Sigmoid colon (tissue), 4 donors: Measurements from ENCODE around the gene EMILIN1.

ENCODE experiments used
- CTCF ChIP-seq, 4 experiments: fragments of 450-650 bp in 3 of 4; fragments of 200-600 bp in 1 of 4; IDR thresholded peaks; one replicate each; pipeline ENCODE4 v1.5.1; 2016 to 2019; ENCODE audit warnings: antibody characterized with exemption in 4 of 4, mild to moderate bottlenecking in 3 of 4, moderate library complexity in 2 of 4
- EP300 ChIP-seq, 4 donors: sonication (generic); formaldehyde crosslinking; IDR thresholded peaks; one replicate each; pipeline ENCODE4 v1.6.1; 2017; ENCODE audit warnings: antibody characterized with exemption in 4 of 4
- POLR2AphosphoS5 ChIP-seq, 4 donors: sonication (generic); formaldehyde crosslinking; IDR thresholded peaks; one replicate each; pipeline ENCODE4 v1.6.1; 2017; ENCODE audit warnings: antibody characterized with exemption in 4 of 4

GRCh38 chr2:27087823-27088410 lies 9.5 kb downstream of the EMILIN1 start:
- TF ChIP-seq EP300 (IDR thresholded peaks at IDR 0.05) (no peak), CTCF (IDR thresholded peaks at IDR 0.05) (no peak), POLR2AphosphoS5 (IDR thresholded peaks at IDR 0.05) (no peak)
